ENCODE measurements around the gene FAM9C.

The FAM9C gene

GRCh38 chrX:12989461-12989860, 55.0 kb downstream of the FAM9C start:
- H3K27ac ChIP-seq (ENCODE audit: low read depth, low read length): no peak overlapping the region
- H3K27me3 ChIP-seq (ENCODE audit: control insufficient read depth, insufficient read depth, low read length): no peaks in the 10 kb centered on the region
- no peak overlapping the region for H3K4me3 ChIP-seq (ENCODE audit: low read depth, low read length)
- no peaks in the 10 kb centered on the region for H3K36me3 ChIP-seq (ENCODE audit: control insufficient read depth, insufficient read depth, low read length)
- H3K9ac ChIP-seq (ENCODE audit: low read length): no peak overlapping the region
- H3K9me3 ChIP-seq (ENCODE audit: control insufficient read depth, insufficient read depth, low read depth, low read length): peaks cover 13% of the 10 kb centered on the region; the same call in 1 of the 2 replicates
- no peaks in the 10 kb centered on the region for H3K4me1 ChIP-seq (ENCODE audit: control insufficient read depth, insufficient read depth, low read length)

- Histone ChIP-seq H3K4me3 (ENCODE audit: low read depth, low read length) (no peak overlapping the region), H3K9ac (ENCODE audit: low read length) (no peak overlapping the region), H3K27me3 (ENCODE audit: control insufficient read depth, insufficient read depth, low read length) (no peaks in the 10 kb centered on the region), H3K9me3 (ENCODE audit: control insufficient read depth, insufficient read depth, low read depth, low read length) (peaks cover 13% of the 10 kb centered on the region; the same call in 1 of the 2 replicates), H3K4me1 (ENCODE audit: control insufficient read depth, insufficient read depth, low read length) (no peaks in the 10 kb centered on the region), H3K36me3 (ENCODE audit: control insufficient read depth, insufficient read depth, low read length) (no peaks in the 10 kb centered on the region), H3K27ac (ENCODE audit: low read depth, low read length) (no peak overlapping the region)
These were observed 55.6 kb downstream of the FAM9C start for GRCh38 chrX:12988797-12989196.

- H3K4me3 ChIP-seq (ENCODE audit: low read depth, low read length): no peak overlapping the region
- H3K27me3 ChIP-seq (ENCODE audit: control insufficient read depth, insufficient read depth, low read length): no peaks in the 10 kb centered on the region
- no peaks in the 10 kb centered on the region for H3K4me1 ChIP-seq (ENCODE audit: control insufficient read depth, insufficient read depth, low read length)
- H3K36me3 ChIP-seq (ENCODE audit: control insufficient read depth, insufficient read depth, low read length): no peaks in the 10 kb centered on the region
- H3K9me3 ChIP-seq (ENCODE audit: control insufficient read depth, insufficient read depth, low read depth, low read length): peaks cover 13% of the 10 kb centered on the region; the same call in 1 of the 2 replicates
- no peak overlapping the region for H3K27ac ChIP-seq (ENCODE audit: low read depth, low read length)
- H3K9ac ChIP-seq (ENCODE audit: low read length): no peak overlapping the region
These were observed 56.4 kb downstream of the FAM9C start for GRCh38 chrX:12987900-12988594.

GRCh38 chrX:12987340-12987739, 57.1 kb downstream of the FAM9C start:
- H3K4me1 ChIP-seq (ENCODE audit: control insufficient read depth, insufficient read depth, low read length): no peaks in the 10 kb centered on the region
- no peak overlapping the region for H3K27ac ChIP-seq (ENCODE audit: low read depth, low read length)
- H3K4me3 ChIP-seq (ENCODE audit: low read depth, low read length): no peak overlapping the region

GRCh38 chrX:12986886-12987285, 57.5 kb downstream of the FAM9C start:
- Histone ChIP-seq H3K27me3 (ENCODE audit: control insufficient read depth, insufficient read depth, low read length) (no peaks in the 10 kb centered on the region), H3K9ac (ENCODE audit: low read length) (no peak overlapping the region), H3K27ac (ENCODE audit: low read depth, low read length) (no peak overlapping the region), H3K9me3 (ENCODE audit: control insufficient read depth, insufficient read depth, low read depth, low read length) (peaks cover 13% of the 10 kb centered on the region; the same call in 1 of the 2 replicates), H3K36me3 (ENCODE audit: control insufficient read depth, insufficient read depth, low read length) (no peaks in the 10 kb centered on the region), H3K4me3 (ENCODE audit: low read depth, low read length) (no peak overlapping the region), H3K4me1 (ENCODE audit: control insufficient read depth, insufficient read depth, low read length) (no peaks in the 10 kb centered on the region)

More at GRCh38 chrX:12987340-12987739, 57.1 kb downstream of the FAM9C start:
- H3K27me3 ChIP-seq (ENCODE audit: control insufficient read depth, insufficient read depth, low read length): no peaks in the 10 kb centered on the region
- H3K9ac ChIP-seq (ENCODE audit: low read length): no peak overlapping the region
- no peaks in the 10 kb centered on the region for H3K36me3 ChIP-seq (ENCODE audit: control insufficient read depth, insufficient read depth, low read length)
- H3K9me3 ChIP-seq (ENCODE audit: control insufficient read depth, insufficient read depth, low read depth, low read length): peaks cover 13% of the 10 kb centered on the region; the same call in 1 of the 2 replicates

- Histone ChIP-seq H3K9ac (ENCODE audit: low read length) (no peak overlapping the region), H3K36me3 (ENCODE audit: control insufficient read depth, insufficient read depth, low read length) (no peaks in the 10 kb centered on the region), H3K27ac (ENCODE audit: low read depth, low read length) (no peak overlapping the region), H3K4me3 (ENCODE audit: low read depth, low read length) (no peak overlapping the region), H3K9me3 (ENCODE audit: control insufficient read depth, insufficient read depth, low read depth, low read length) (peaks cover 13% of the 10 kb centered on the region; the same call in 1 of the 2 replicates), H3K27me3 (ENCODE audit: control insufficient read depth, insufficient read depth, low read length) (no peaks in the 10 kb centered on the region), H3K4me1 (ENCODE audit: control insufficient read depth, insufficient read depth, low read length) (no peaks in the 10 kb centered on the region)
These were observed 58.1 kb downstream of the FAM9C start for GRCh38 chrX:12986164-12986779.
